HL-60 (cell line): ENCODE measurements around the gene STUM.

ENCODE experiments used
- POLR2AphosphoS5 ChIP-seq: IDR thresholded peaks from 2 replicates; pipeline ENCODE4 v1.6.1; 2012; ENCODE audit warnings: low read depth
- SPI1 ChIP-seq: IDR thresholded peaks from 2 replicates; pipeline ENCODE4 v1.6.1; 2012; ENCODE audit warnings: low read depth, mild to moderate bottlenecking, borderline replicate concordance
- TF ChIP-seq, protein P1 (sequence below): IDR thresholded peaks from one replicate; pipeline ENCODE4 v1.5.1; 2011; ENCODE audit warnings: low read length, control low read depth, inconsistent platforms; ENCODE audit not compliant: insufficient read depth
- TF ChIP-seq, protein P2 (sequence below): IDR thresholded peaks from 2 replicates; pipeline ENCODE4 v1.6.1; 2012; ENCODE audit warnings: low read depth; ENCODE audit not compliant: insufficient replicate concordance

DNA sequence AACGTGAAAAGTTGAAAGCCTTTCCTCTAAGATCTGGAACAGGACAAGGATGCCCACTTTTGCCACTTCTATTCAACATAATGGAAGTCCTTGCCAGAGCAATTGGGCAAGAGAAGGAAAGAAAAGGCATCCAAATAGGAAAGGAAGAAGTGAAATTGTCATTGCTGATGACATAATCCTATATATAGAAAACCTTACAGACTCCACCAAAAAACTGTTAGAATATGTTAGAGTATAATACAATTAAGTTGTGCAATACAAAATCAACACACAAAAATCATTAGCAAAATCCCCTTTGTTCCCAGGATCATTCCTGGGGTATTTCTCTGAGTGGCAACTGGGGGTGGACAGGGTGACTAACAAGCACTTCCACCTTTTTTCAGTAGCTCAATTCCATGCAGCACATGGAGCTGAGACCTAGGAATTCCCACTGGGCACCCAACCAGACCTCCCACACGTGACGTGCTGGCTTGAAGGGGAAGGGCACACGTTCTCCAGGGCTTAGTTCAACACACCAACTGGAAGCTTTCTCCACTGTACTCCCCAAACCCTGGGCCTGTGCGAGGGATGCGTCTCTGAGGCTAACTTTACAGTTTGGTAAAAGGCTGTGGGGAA, 9.6 kb downstream of the STUM start:
- TF ChIP-seq, protein P1, sequence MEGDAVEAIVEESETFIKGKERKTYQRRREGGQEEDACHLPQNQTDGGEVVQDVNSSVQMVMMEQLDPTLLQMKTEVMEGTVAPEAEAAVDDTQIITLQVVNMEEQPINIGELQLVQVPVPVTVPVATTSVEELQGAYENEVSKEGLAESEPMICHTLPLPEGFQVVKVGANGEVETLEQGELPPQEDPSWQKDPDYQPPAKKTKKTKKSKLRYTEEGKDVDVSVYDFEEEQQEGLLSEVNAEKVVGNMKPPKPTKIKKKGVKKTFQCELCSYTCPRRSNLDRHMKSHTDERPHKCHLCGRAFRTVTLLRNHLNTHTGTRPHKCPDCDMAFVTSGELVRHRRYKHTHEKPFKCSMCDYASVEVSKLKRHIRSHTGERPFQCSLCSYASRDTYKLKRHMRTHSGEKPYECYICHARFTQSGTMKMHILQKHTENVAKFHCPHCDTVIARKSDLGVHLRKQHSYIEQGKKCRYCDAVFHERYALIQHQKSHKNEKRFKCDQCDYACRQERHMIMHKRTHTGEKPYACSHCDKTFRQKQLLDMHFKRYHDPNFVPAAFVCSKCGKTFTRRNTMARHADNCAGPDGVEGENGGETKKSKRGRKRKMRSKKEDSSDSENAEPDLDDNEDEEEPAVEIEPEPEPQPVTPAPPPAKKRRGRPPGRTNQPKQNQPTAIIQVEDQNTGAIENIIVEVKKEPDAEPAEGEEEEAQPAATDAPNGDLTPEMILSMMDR: no peak
- TF ChIP-seq SPI1 (no peak), POLR2AphosphoS5 (no peak)
- TF ChIP-seq, protein P2, sequence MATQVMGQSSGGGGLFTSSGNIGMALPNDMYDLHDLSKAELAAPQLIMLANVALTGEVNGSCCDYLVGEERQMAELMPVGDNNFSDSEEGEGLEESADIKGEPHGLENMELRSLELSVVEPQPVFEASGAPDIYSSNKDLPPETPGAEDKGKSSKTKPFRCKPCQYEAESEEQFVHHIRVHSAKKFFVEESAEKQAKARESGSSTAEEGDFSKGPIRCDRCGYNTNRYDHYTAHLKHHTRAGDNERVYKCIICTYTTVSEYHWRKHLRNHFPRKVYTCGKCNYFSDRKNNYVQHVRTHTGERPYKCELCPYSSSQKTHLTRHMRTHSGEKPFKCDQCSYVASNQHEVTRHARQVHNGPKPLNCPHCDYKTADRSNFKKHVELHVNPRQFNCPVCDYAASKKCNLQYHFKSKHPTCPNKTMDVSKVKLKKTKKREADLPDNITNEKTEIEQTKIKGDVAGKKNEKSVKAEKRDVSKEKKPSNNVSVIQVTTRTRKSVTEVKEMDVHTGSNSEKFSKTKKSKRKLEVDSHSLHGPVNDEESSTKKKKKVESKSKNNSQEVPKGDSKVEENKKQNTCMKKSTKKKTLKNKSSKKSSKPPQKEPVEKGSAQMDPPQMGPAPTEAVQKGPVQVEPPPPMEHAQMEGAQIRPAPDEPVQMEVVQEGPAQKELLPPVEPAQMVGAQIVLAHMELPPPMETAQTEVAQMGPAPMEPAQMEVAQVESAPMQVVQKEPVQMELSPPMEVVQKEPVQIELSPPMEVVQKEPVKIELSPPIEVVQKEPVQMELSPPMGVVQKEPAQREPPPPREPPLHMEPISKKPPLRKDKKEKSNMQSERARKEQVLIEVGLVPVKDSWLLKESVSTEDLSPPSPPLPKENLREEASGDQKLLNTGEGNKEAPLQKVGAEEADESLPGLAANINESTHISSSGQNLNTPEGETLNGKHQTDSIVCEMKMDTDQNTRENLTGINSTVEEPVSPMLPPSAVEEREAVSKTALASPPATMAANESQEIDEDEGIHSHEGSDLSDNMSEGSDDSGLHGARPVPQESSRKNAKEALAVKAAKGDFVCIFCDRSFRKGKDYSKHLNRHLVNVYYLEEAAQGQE: no peak
